Thoracic aorta (tissue), 2 donors: Measurements from ENCODE around the gene EPB42. TPM values are rescaled to one million over a fixed set of nuclear protein-coding genes. Genes with fewer than 3 reads are reported as not detected.

Experiments
- ATAC-seq: fragments of 150-250 bp; one replicate; pipeline ENCODE4 v1.8.0; 2017; ENCODE audit warnings: low read depth; ENCODE audit not compliant: insufficient number of reproducible peaks, low FRiP score
- DNase-seq: peaks from one replicate; pipeline ENCODE4 v3.0.0-alpha.2; 2020; ENCODE audit warnings: low spot score
- H3K27ac ChIP-seq, 2 donors: fragments of 200-600 bp; sonication (generic); 1 replicate in 1 of 2; 2 replicates in 1 of 2; pipeline ENCODE4 v1.5.1; 2016; ENCODE audit warnings: mild to moderate bottlenecking in 2 of 2, moderate library complexity in 2 of 2
- H3K27me3 ChIP-seq: fragments of 200-600 bp; sonication (generic); replicated peaks from 2 replicates; pipeline ENCODE4 v1.6.0; 2016; ENCODE audit warnings: mild to moderate bottlenecking; ENCODE audit not compliant: insufficient read depth
- H3K36me3 ChIP-seq: fragments of 200-600 bp; sonication (generic); one replicate; pipeline ENCODE4 v1.5.1; 2016
- H3K4me1 ChIP-seq, 2 donors: fragments of 200-600 bp; sonication (generic); 1 replicate in 1 of 2; 2 replicates in 1 of 2; pipeline versions ENCODE4 v1.5.1 to v1.6.0; 2016; ENCODE audit warnings: low read depth in 2 of 2, mild to moderate bottlenecking in 1 of 2; ENCODE audit not compliant: control insufficient read depth in 1 of 2
- H3K4me3 ChIP-seq: fragments of 200-600 bp; sonication (generic); 2 replicates; pipeline ENCODE4 v1.5.1; 2016; ENCODE audit warnings: mild to moderate bottlenecking
- H3K9me3 ChIP-seq: fragments of 200-600 bp; sonication (generic); 2 replicates; pipeline ENCODE4 v1.5.1; 2016
- total RNA-seq, 2 donors: library from RNA; depleted of rRNA; stranded (reverse); fragments of >200 nt; gene quantifications; one replicate each; pipeline versions ENCODE4 v1.1.0 to v1.2.3, GENCODE V29; 2016
- TF ChIP-seq, protein P1 (sequence below): fragments of 200-600 bp; sonication (generic); IDR thresholded peaks from one replicate; pipeline ENCODE4 v1.5.1; 2019; ENCODE audit warnings: antibody characterized with exemption

Gene EPB42
- total RNA-seq, 2 donors from 2014 or later, result not detected

DNA sequence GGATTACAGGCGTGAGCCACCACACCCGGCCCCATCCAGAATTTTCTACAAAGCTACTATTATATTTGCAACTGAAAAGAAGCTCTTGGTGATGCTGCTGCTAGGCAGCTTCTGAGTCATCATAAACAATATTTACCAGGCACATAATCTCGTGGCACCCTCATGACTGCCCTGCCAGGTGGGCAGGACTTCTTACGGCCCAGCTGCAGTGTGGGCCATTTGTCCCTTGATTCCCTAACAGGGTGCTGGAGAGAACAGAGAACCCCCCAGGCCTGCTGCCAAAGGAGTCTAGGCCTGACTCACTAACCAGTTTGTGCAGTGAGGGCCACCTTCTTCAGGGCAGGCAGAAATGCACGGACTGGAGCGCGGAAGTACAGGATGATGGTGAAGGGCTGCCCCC lies 4.9 kb downstream of the EPB42 start:
- Histone ChIP-seq H3K9me3 (no peaks in the 10 kb centered on the region), H3K27me3 (no peaks in the 10 kb centered on the region), H3K4me3 (no peak overlapping the region), H3K27ac (no peak overlapping the region), H3K36me3 (no peaks in the 10 kb centered on the region), H3K4me1 (no peaks in the 10 kb centered on the region)
- TF ChIP-seq, protein P1, sequence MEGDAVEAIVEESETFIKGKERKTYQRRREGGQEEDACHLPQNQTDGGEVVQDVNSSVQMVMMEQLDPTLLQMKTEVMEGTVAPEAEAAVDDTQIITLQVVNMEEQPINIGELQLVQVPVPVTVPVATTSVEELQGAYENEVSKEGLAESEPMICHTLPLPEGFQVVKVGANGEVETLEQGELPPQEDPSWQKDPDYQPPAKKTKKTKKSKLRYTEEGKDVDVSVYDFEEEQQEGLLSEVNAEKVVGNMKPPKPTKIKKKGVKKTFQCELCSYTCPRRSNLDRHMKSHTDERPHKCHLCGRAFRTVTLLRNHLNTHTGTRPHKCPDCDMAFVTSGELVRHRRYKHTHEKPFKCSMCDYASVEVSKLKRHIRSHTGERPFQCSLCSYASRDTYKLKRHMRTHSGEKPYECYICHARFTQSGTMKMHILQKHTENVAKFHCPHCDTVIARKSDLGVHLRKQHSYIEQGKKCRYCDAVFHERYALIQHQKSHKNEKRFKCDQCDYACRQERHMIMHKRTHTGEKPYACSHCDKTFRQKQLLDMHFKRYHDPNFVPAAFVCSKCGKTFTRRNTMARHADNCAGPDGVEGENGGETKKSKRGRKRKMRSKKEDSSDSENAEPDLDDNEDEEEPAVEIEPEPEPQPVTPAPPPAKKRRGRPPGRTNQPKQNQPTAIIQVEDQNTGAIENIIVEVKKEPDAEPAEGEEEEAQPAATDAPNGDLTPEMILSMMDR, result no peak
- ATAC-seq (no peak), DNase-seq (no peak)

DNA sequence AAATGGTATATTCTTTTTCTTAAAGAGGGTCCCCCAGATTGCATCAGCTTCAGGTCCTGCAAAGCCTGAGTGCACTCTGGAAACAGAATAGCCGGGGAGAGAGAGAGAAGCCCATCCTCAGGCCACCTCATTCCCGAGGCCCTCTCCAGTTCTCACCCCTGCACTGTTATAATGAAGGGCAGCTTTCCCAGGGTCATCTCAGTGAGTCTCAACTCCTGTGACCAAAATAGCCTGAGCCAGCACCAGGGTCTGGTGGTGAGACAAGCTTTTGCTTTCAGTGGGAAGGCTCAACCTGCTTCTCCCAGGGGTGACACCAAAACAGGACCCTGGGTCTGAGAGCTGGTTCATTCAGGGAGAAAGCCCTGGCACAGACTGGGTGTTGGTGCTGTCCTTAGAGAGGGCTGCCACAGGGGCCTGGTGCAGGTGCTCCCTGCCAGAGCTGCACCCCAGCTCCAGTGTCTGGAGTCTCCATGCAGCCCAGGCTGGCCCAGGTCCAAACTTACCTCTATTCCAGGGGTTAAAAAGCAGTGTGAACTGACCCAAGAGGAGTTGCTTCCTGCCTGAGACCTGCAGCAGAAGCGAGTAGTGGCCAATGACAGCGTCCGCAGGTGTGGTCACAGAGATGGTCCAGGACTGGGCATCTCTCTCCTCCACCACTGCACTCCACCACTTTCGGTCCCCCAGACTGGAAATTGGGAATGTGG lies 6.1 kb downstream of the EPB42 start:
- H3K36me3 ChIP-seq, result no peaks in the 10 kb centered on the region
- H3K9me3 ChIP-seq, result no peaks in the 10 kb centered on the region
- TF ChIP-seq, protein P1, result no peak
- H3K4me3 ChIP-seq, result no peak overlapping the region
- no peak for ATAC-seq
- H3K4me1 ChIP-seq, result no peaks in the 10 kb centered on the region
- DNase-seq, result no peak
- no peaks in the 10 kb centered on the region for H3K27me3 ChIP-seq
- no peak overlapping the region for H3K27ac ChIP-seq

GRCh38 chr15:43214169-43214568 lies 6.6 kb downstream of the EPB42 start:
- no peaks in the 10 kb centered on the region for H3K27me3 ChIP-seq
- ATAC-seq, result no peak
- TF ChIP-seq, protein P1, result no peak

DNA sequence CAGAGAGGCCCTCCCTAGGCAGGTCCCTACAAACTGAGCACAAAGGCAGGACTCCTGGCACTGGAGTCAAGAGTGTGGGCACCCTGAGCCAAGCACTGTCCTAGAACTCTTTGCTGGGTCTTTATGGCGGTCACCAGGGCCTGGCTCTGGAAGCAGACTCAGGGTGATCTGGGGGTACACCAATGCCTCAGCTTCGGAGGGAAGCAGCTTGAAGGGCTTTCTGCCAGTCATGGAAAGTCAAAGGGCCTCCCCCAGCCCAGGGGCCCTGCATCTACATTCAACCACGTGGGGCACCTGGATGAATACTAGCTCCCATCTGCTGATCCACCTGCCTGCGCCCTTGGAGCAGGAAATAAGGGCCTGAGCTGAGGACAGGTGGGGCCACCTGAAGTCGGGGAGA lies 7.4 kb downstream of the EPB42 start:
- Histone ChIP-seq H3K4me1 (no peaks in the 10 kb centered on the region), H3K27me3 (no peaks in the 10 kb centered on the region), H3K4me3 (no peak overlapping the region), H3K27ac (no peak overlapping the region), H3K9me3 (no peaks in the 10 kb centered on the region), H3K36me3 (no peaks in the 10 kb centered on the region)
- TF ChIP-seq, protein P1, result no peak
- no peak for ATAC-seq
- DNase-seq, result no peak

More at GRCh38 chr15:43214169-43214568, 6.6 kb downstream of the EPB42 start:
- Histone ChIP-seq H3K9me3 (no peaks in the 10 kb centered on the region), H3K27ac (no peak overlapping the region), H3K36me3 (no peaks in the 10 kb centered on the region), H3K4me3 (no peak overlapping the region), H3K4me1 (no peaks in the 10 kb centered on the region)
- no peak for DNase-seq

- DNase-seq, result no peak
- TF ChIP-seq, protein P1, result no peak
- Histone ChIP-seq H3K27me3 (no peaks in the 10 kb centered on the region), H3K4me1 (no peaks in the 10 kb centered on the region), H3K9me3 (no peaks in the 10 kb centered on the region), H3K27ac (no peak overlapping the region), H3K36me3 (no peaks in the 10 kb centered on the region), H3K4me3 (no peak overlapping the region)
- no peak for ATAC-seq
Observed at GRCh38 chr15:43212951-43213350, 7.9 kb downstream of the EPB42 start.
